ENCODE data around the gene PURB. TPM values are rescaled to one million over a fixed set of nuclear protein-coding genes. Genes with fewer than 3 reads are reported as not detected.
"Not testable (repeated sequence)": the region's sequence is repeated elsewhere in the genome, so short reads cannot be mapped to it uniquely, and the experiment has no call there.

PURB gene
- total RNA-seq (2021; ENCODE audit: unreplicated experiment) = 25.2 TPM
- polyA plus RNA-seq (2012; ENCODE audit: insufficient read length) = 9.8 TPM
- percentile 96 among the genes with signal in this experiment for Bru-seq, nascent RNA
- BruChase-seq, experiment 1, labeled RNA remaining after a 2-hour chase = percentile 99 among the genes with signal in this experiment
- BruChase-seq, experiment 2, labeled RNA remaining after a 6-hour chase = percentile 98 among the genes with signal in this experiment
- long read RNA-seq, full-length matches to known transcripts = 111 of 111 reads
- long read RNA-seq, partial matches to known transcripts = 0 of 111 reads
- long read RNA-seq, other reads (novel, unspliced or antisense) = 0 of 111 reads

GRCh38 chr7:44885394-44886317 lies at the start of gene PURB:
PURB (minus strand) TSS chr7:44885530; CDS start chr7:44885348, 182 bp downstream.
- ATAC-seq (peak; percentile 97), DNase-seq (ENCODE audit: low read depth, low spot score) (peak; percentile 95)
- TSS peak; percentile 94 for BruUV-seq (replicated peaks)
- peaks cover 6% of the 10 kb centered on the region for H3K36me3 ChIP-seq (ENCODE audit: control insufficient read depth, insufficient read depth, low read length)
- ChIA-PET CTCF (no interaction called here), POLR2A (interaction anchor here (0.5 to 1.1 kb wide), 8 partner anchors 9 to 749 kb away, joined by 3 to 8 read pairs (median 5); partner anchors contain the start of gene CCM2)
- in situ Hi-C loops (cut with HindIII; ENCODE audit: low pct_unique_long_range_greater_than_20kb, low sequenced_read_pairs) = no loop called here
- intact Hi-C loops (cut with micrococcal nuclease; ENCODE audit: unreplicated experiment) = no loop called here
- no peaks in the 10 kb centered on the region for H3K9me3 ChIP-seq (ENCODE audit: control insufficient read depth, insufficient read depth, low read depth, low read length)
- peak within 1 kb of the TSS; percentile 98 for H3K27ac ChIP-seq (ENCODE audit: low read length)
- TF ChIP-seq CTCF (IDR thresholded peaks at IDR 0.05) (no peak), TCF7L2 (IDR thresholded peaks at IDR 0.05; ENCODE audit: low read depth, low read length) (peak; percentile 57; the same call in 1 of the 2 replicates), SIN3A (IDR thresholded peaks at IDR 0.05; ENCODE audit: borderline replicate concordance, insufficient read depth, low read depth, low read length) (peak; percentile 88; the same call in 1 of the 2 replicates), POLR2AphosphoS5 (IDR thresholded peaks at IDR 0.05; ENCODE audit: low read depth, low read length) (peak; percentile 90), REST (IDR thresholded peaks at IDR 0.05; ENCODE audit: insufficient read depth in 1 of 2, low read depth in 2 of 2, low read length in 1 of 2) (no peak)
- no peaks in the 10 kb centered on the region for H3K27me3 ChIP-seq (ENCODE audit: control insufficient read depth, insufficient read depth, low read length)
- peaks cover 37% of the 10 kb centered on the region for H3K4me1 ChIP-seq (ENCODE audit: control insufficient read depth, insufficient read depth, low read length)
- H3K4me3 ChIP-seq (ENCODE audit: low read depth in 2 of 2, low read length in 2 of 2) = peak within 1 kb of the TSS; percentile 81 to 83

GRCh38 chr7:44935016-44935415 lies 49.7 kb upstream of the PURB start:
- H3K27me3 ChIP-seq (ENCODE audit: control insufficient read depth, insufficient read depth, low read length) = no peaks in the 10 kb centered on the region
- H3K4me1 ChIP-seq (ENCODE audit: control insufficient read depth, insufficient read depth, low read length) = no peaks in the 10 kb centered on the region
- DNase-seq (ENCODE audit: low read depth, low spot score) (no peak), ATAC-seq (no peak)
- H3K9me3 ChIP-seq (ENCODE audit: control insufficient read depth, insufficient read depth, low read depth, low read length) = no peaks in the 10 kb centered on the region
- BruUV-seq (replicated peaks) = no TSS peak
- POLR2A ChIA-PET = no interaction called here
- in situ Hi-C loops (cut with HindIII; ENCODE audit: low pct_unique_long_range_greater_than_20kb, low sequenced_read_pairs) = no loop called here
- intact Hi-C loops (cut with micrococcal nuclease; ENCODE audit: unreplicated experiment) = no loop called here
- H3K36me3 ChIP-seq (ENCODE audit: control insufficient read depth, insufficient read depth, low read length) = no peaks in the 10 kb centered on the region
- no peak for TF ChIP-seq SIN3A (IDR thresholded peaks at IDR 0.05; ENCODE audit: borderline replicate concordance, insufficient read depth, low read depth, low read length)
- TF ChIP-seq CTCF (IDR thresholded peaks at IDR 0.05) = no peak
- TF ChIP-seq POLR2AphosphoS5 (IDR thresholded peaks at IDR 0.05; ENCODE audit: low read depth, low read length) = no peak
- TF ChIP-seq REST (IDR thresholded peaks at IDR 0.05; ENCODE audit: insufficient read depth in 1 of 2, low read depth in 2 of 2, low read length in 1 of 2) = no peak
- TF ChIP-seq TCF7L2 (IDR thresholded peaks at IDR 0.05; ENCODE audit: low read depth, low read length) = no peak
- CTCF ChIA-PET = no interaction called here
- H3K27ac ChIP-seq (ENCODE audit: low read length) = no peak overlapping the region
- H3K4me3 ChIP-seq (ENCODE audit: low read depth in 2 of 2, low read length in 2 of 2) = no peak overlapping the region

GRCh38 chr7:44934510-44934909 lies 49.2 kb upstream of the PURB start:
- intact Hi-C loops (cut with micrococcal nuclease; ENCODE audit: unreplicated experiment); H3K4me1 ChIP-seq (ENCODE audit: control insufficient read depth, insufficient read depth, low read length); POLR2A ChIA-PET; CTCF ChIA-PET; H3K27ac ChIP-seq (ENCODE audit: low read length); H3K4me3 ChIP-seq (ENCODE audit: low read depth in 2 of 2, low read length in 2 of 2); BruUV-seq (replicated peaks); in situ Hi-C loops (cut with HindIII; ENCODE audit: low pct_unique_long_range_greater_than_20kb, low sequenced_read_pairs); H3K36me3 ChIP-seq (ENCODE audit: control insufficient read depth, insufficient read depth, low read length); H3K9me3 ChIP-seq (ENCODE audit: control insufficient read depth, insufficient read depth, low read depth, low read length); H3K27me3 ChIP-seq (ENCODE audit: control insufficient read depth, insufficient read depth, low read length); DNase-seq (ENCODE audit: low read depth, low spot score); ATAC-seq: not testable (repeated sequence)
